ENCODE data around the gene LMAN2L. TPM values are rescaled to one million over a fixed set of nuclear protein-coding genes. Genes with fewer than 3 reads are reported as not detected.

The LMAN2L gene
- total RNA-seq, 1 donor from 2014 or later = 36.0 TPM

- no peak overlapping the region for H3K4me3 Mint-ChIP-seq (ENCODE audit: low read depth)
- peaks cover 3% of the 10 kb centered on the region for H3K27me3 Mint-ChIP-seq
- no peak for DNase-seq (ENCODE audit: low spot score, unreplicated experiment)
These were observed 19.1 kb upstream of the LMAN2L start for GRCh38 chr2:96758987-96759386.

GRCh38 chr2:96757477-96757860 is 17.6 kb upstream of the LMAN2L start:
- Mint-ChIP-seq H3K27ac (no peak overlapping the region), H3K4me1 (ENCODE audit: low read depth) (peaks cover 7% of the 10 kb centered on the region), H3K27me3 (peaks cover 3% of the 10 kb centered on the region), H3K9me3 (ENCODE audit: low read depth) (no peaks in the 10 kb centered on the region), H3K36me3 (ENCODE audit: insufficient read depth) (no peaks in the 10 kb centered on the region), H3K4me3 (ENCODE audit: low read depth) (no peak overlapping the region)
- TF ChIP-seq CTCF (IDR thresholded peaks at IDR 0.05; ENCODE audit: unreplicated experiment) = no peak
- DNase-seq (ENCODE audit: low spot score, unreplicated experiment) = no peak

More at GRCh38 chr2:96758987-96759386, 19.1 kb upstream of the LMAN2L start:
- no peak for TF ChIP-seq CTCF (IDR thresholded peaks at IDR 0.05; ENCODE audit: unreplicated experiment)
- Mint-ChIP-seq H3K27ac (no peak overlapping the region), H3K4me1 (ENCODE audit: low read depth) (peaks cover 20% of the 10 kb centered on the region), H3K36me3 (ENCODE audit: insufficient read depth) (no peaks in the 10 kb centered on the region), H3K9me3 (ENCODE audit: low read depth) (no peaks in the 10 kb centered on the region)

- H3K27ac Mint-ChIP-seq = no peak overlapping the region
- H3K27me3 Mint-ChIP-seq = peaks cover 3% of the 10 kb centered on the region
- no peak overlapping the region for H3K4me3 Mint-ChIP-seq (ENCODE audit: low read depth)
- no peak for DNase-seq (ENCODE audit: low spot score, unreplicated experiment)
- peaks cover 3% of the 10 kb centered on the region for H3K4me1 Mint-ChIP-seq (ENCODE audit: low read depth)
- H3K9me3 Mint-ChIP-seq (ENCODE audit: low read depth) = no peaks in the 10 kb centered on the region
- no peaks in the 10 kb centered on the region for H3K36me3 Mint-ChIP-seq (ENCODE audit: insufficient read depth)
- no peak for TF ChIP-seq CTCF (IDR thresholded peaks at IDR 0.05; ENCODE audit: unreplicated experiment)
These were observed 17.1 kb upstream of the LMAN2L start for GRCh38 chr2:96756788-96757476.

GRCh38 chr2:96754317-96754716 is 14.5 kb upstream of the LMAN2L start:
- H3K4me1 Mint-ChIP-seq (ENCODE audit: low read depth) = peaks cover under 1% of the 10 kb centered on the region

GRCh38 chr2:96753661-96754282 is 13.9 kb upstream of the LMAN2L start:
- Mint-ChIP-seq H3K4me3 (ENCODE audit: low read depth) (no peak overlapping the region), H3K9me3 (ENCODE audit: low read depth) (no peaks in the 10 kb centered on the region), H3K4me1 (ENCODE audit: low read depth) (no peaks in the 10 kb centered on the region), H3K36me3 (ENCODE audit: insufficient read depth) (no peaks in the 10 kb centered on the region), H3K27ac (no peak overlapping the region), H3K27me3 (peaks cover 3% of the 10 kb centered on the region)
- no peak for TF ChIP-seq CTCF (IDR thresholded peaks at IDR 0.05; ENCODE audit: unreplicated experiment)
- no peak for DNase-seq (ENCODE audit: low spot score, unreplicated experiment)

More at GRCh38 chr2:96754317-96754716, 14.5 kb upstream of the LMAN2L start:
- no peak for DNase-seq (ENCODE audit: low spot score, unreplicated experiment)
- H3K36me3 Mint-ChIP-seq (ENCODE audit: insufficient read depth) = no peaks in the 10 kb centered on the region
- no peak overlapping the region for H3K4me3 Mint-ChIP-seq (ENCODE audit: low read depth)
- no peak for TF ChIP-seq CTCF (IDR thresholded peaks at IDR 0.05; ENCODE audit: unreplicated experiment)
- no peak overlapping the region for H3K27ac Mint-ChIP-seq
- no peaks in the 10 kb centered on the region for H3K9me3 Mint-ChIP-seq (ENCODE audit: low read depth)
- H3K27me3 Mint-ChIP-seq = peaks cover 3% of the 10 kb centered on the region
